HFF-Myc (cell line): ENCODE data around the gene DYRK4.

ENCODE experiments used
- DNase-seq: peaks from one replicate; pipeline ENCODE4 v3.0.0-alpha.2; 2011; ENCODE audit warnings: low read depth; ENCODE audit errors: extremely low read depth
- H3K4me3 ChIP-seq: replicated peaks from 2 replicates; pipeline ENCODE4 v1.5.1; 2011; ENCODE audit warnings: low read depth, mild to moderate bottlenecking, control low read depth, low read length
- CTCF ChIP-seq: IDR thresholded peaks from 2 replicates; pipeline ENCODE4 v1.5.1; 2012; ENCODE audit warnings: mild to moderate bottlenecking, low read depth, low read length, control low read depth; ENCODE audit errors: missing control alignments

Gene DYRK4

DNA sequence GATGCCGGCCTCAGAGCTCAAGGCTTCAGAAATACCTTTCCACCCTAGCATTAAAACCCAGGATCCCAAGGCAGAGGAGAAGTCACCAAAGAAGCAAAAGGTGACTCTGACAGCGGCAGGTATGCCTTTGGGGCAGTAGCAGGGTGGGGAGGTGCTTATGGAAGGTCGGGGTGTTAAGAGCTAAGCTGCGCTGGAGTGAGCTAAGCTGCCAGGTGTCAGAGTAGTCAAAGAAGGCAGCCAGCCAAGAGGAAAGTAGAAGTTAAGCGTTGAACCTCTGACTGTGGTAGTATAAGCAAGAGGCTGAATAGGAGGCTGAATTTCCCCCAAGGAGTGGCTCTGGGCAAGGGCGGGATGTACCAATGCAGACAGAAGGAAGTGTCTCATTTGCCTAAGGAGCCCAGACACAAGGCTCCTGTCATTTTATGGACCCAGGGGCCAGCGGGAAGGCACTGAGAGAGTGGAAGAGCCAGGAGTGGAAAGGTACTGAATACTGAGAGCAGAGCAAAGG is 29.2 kb downstream of the DYRK4 start:
- no peak for TF ChIP-seq CTCF
- no peak for DNase-seq
- no peak overlapping the region for H3K4me3 ChIP-seq

GRCh38 chr12:4595881-4596280 is 33.9 kb downstream of the DYRK4 start:
- DNase-seq, result no peak
- no peak for TF ChIP-seq CTCF
- H3K4me3 ChIP-seq, result no peak overlapping the region

DNA sequence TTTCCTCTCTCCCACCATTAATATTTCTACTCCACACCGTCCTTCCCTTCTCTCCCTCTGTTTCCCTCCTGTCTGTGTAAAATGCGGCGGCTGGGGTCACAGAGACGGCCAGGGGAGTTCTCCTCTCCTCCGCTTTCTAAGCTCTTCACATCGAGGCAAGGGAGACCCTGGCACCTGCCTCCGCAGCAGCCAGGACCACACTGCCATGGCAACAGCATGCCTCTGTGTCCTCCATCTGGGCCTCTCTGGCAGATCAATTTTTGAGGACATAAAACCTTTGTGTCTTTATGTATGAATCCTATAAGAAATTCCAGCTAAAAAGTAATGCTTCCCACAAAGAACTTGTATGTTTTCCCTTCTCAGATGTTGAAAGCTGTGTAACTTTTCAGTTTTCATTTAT is 41.4 kb downstream of the DYRK4 start:
- no peak for TF ChIP-seq CTCF
- no peak overlapping the region for H3K4me3 ChIP-seq
- DNase-seq, result no peak

GRCh38 chr12:4603946-4604345 is 41.9 kb downstream of the DYRK4 start:
- TF ChIP-seq CTCF, result no peak
- DNase-seq, result no peak
- no peak overlapping the region for H3K4me3 ChIP-seq

- H3K4me3 ChIP-seq, result peak overlapping the region; percentile 72
- TF ChIP-seq CTCF, result peak; percentile 99
- DNase-seq, result peak; percentile 72
These were observed 42.7 kb downstream of the DYRK4 start for GRCh38 chr12:4604684-4605193.

GRCh38 chr12:4607056-4607455 is 45.0 kb downstream of the DYRK4 start:
- TF ChIP-seq CTCF, result no peak
- no peak for DNase-seq
- H3K4me3 ChIP-seq, result no peak overlapping the region

GRCh38 chr12:4609071-4609470 is 47.1 kb downstream of the DYRK4 start:
- no peak overlapping the region for H3K4me3 ChIP-seq
- TF ChIP-seq CTCF, result no peak
- no peak for DNase-seq
